Measurements from ENCODE around the gene BTD.

Gene BTD

DNA sequence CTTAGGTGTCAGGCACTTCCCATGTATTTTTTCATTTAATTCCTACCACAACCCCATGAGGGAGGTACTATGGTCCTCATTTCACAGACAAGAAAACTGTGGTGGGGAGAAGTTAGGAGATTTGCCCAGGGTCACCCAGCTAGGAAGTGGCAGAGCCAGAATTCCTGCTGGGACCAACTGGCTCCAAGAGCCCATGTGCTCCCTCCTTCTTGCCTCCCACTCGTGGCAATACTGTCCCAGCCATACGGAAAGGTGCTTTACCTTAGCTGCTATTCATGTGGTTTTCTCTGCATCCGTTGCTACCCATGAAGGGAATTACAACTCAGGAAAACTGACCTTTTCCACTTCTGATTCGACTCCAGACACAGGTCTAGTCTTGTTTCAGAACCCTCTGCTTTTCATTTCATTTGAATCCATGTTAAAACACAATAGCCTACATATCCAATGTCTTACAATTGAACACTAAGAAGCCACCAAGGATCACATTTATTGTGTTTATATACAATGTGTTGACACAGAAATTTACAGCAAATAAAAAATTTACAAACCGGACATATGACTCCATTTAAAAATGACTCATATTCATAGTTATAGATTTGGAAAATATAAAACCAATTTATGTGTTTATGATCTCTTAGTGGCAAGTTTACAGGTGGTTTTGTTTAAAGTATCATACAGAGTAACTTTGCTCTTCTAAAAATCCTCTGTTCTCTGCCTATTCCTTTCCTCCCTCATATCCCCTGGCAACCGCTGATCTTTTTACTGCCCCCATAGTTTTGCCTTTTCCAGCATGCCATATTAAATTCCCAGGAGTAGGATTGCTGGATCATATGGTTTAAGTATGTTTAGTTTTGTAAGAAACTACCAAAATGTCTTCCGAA lies 58.8 kb downstream of the BTD start:
- DNase-seq (ENCODE audit: extremely low read depth, low read depth) = peak; percentile 55
- TF ChIP-seq, protein P1, sequence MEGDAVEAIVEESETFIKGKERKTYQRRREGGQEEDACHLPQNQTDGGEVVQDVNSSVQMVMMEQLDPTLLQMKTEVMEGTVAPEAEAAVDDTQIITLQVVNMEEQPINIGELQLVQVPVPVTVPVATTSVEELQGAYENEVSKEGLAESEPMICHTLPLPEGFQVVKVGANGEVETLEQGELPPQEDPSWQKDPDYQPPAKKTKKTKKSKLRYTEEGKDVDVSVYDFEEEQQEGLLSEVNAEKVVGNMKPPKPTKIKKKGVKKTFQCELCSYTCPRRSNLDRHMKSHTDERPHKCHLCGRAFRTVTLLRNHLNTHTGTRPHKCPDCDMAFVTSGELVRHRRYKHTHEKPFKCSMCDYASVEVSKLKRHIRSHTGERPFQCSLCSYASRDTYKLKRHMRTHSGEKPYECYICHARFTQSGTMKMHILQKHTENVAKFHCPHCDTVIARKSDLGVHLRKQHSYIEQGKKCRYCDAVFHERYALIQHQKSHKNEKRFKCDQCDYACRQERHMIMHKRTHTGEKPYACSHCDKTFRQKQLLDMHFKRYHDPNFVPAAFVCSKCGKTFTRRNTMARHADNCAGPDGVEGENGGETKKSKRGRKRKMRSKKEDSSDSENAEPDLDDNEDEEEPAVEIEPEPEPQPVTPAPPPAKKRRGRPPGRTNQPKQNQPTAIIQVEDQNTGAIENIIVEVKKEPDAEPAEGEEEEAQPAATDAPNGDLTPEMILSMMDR (IDR thresholded peaks at IDR 0.05; ENCODE audit: low read depth, low read length, missing control alignments) = no peak
- H3K4me3 ChIP-seq (replicated peaks; ENCODE audit: low read depth, low read length) = no peak overlapping the region

DNA sequence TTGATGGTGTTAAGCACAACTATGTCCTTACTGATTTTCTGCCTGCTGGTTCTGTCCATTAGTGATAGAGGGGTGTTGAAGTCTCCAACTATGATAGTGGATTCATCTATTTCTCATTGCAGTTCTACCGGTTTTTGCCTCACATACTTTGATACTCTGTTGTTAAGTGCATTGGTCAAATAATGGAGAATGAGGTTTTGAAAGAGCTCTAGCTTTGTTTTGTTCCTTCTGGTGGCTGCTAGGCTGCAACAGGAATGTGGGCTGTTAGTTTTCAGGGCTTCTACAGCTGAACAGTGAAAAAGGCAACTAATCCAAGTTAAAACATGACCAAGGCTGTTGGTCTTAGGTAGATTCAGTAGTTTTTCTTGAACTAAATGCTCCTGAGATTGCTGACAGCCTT lies 62.6 kb downstream of the BTD start:
- TF ChIP-seq, protein P1 (IDR thresholded peaks at IDR 0.05; ENCODE audit: low read depth, low read length, missing control alignments) = no peak
- no peak for DNase-seq (ENCODE audit: extremely low read depth, low read depth)
- H3K4me3 ChIP-seq (replicated peaks; ENCODE audit: low read depth, low read length) = no peak overlapping the region

DNA sequence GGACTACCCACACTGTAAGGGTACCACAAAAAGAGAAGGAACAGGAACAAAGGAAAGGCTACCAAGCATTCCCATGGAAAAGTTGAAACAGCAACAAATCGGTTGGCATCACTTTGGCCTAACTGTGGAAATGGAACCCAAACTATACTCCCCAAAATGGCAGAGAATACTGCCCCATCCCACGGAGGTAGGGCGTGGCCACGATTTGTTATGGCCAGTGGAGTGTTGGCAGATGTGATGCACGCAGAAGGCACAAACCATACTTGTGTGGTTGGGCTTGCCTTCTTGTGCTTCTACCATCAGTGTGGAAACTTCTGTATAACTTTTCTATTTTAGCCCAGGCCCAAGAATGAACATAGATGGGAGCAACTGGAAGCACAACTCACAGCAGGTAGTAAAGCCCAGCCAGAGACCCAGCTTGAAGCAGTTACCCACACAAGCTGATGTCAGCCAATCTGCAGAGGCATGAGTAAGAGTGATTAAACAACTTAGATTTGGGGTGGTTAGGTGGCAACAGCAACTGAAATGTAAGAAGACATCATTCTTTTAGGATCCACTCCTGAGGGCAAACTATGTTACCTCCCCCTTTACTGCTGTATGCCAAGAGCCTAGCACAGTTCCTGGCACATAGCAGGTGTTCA lies 64.1 kb downstream of the BTD start:
- H3K4me3 ChIP-seq (replicated peaks; ENCODE audit: low read depth, low read length) = no peak overlapping the region
- TF ChIP-seq, protein P1 (IDR thresholded peaks at IDR 0.05; ENCODE audit: low read depth, low read length, missing control alignments) = no peak
- no peak for DNase-seq (ENCODE audit: extremely low read depth, low read depth)

DNA sequence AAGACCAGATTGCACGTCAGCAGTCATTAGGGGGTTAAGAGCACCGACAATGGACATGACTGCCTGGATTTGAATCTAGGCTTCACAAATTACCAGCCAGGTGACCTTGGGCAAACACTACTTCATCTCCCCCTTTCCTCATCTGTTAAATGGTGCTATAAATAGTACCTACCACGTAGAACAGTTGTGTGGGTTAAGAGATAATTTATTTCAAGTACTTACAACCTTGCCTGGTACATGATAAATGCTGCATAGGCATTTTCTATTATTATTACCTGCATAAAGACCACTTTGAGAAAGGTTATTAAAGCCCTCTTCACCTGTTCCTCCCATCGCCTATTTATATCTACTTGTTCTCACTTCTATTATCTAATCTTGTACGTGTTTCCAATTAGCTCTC lies 64.7 kb downstream of the BTD start:
- H3K4me3 ChIP-seq (replicated peaks; ENCODE audit: low read depth, low read length) = no peak overlapping the region
- TF ChIP-seq, protein P1 (IDR thresholded peaks at IDR 0.05; ENCODE audit: low read depth, low read length, missing control alignments) = no peak
- DNase-seq (ENCODE audit: extremely low read depth, low read depth) = no peak

DNA sequence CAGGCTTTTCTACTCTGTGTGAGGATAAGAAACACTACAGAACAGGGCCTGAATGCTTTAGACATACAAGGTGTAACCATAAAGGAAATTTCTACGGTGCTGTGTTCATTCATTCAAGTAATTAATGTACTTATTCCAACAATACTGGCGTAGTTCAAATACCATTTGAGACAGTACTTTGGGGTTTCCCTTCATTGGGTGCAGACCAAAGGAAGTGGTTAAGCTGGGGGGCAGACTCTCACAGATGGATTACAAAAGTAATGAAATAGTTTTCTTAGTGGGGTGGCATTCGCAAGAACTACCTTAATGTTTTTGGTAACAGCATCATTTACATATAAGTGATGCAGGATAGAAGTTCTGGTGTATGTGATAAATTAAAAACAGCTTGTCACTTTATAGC lies 65.9 kb downstream of the BTD start:
- TF ChIP-seq, protein P1 (IDR thresholded peaks at IDR 0.05; ENCODE audit: low read depth, low read length, missing control alignments) = no peak
- no peak overlapping the region for H3K4me3 ChIP-seq (replicated peaks; ENCODE audit: low read depth, low read length)
- DNase-seq (ENCODE audit: extremely low read depth, low read depth) = no peak

DNA sequence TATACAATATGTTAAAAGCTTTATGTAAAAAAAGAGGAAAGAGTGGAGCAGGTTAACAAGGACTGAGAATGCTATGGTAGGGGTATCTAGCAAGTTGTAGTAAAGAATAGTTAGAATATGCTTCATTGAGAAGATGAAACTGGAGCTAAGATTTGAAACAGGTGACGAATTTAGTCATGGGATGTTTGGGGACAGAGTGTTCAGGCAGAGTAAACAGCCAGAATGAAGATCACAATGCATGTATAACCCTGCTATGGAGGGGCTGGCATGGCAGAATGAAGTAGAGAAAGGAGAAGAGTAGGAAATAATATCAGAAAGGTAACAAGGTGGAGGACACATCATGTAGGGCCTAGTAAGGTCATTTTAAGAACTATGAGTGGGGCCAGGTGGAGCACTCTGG lies 72.0 kb downstream of the BTD start:
- no peak overlapping the region for H3K4me3 ChIP-seq (replicated peaks; ENCODE audit: low read depth, low read length)
- no peak for DNase-seq (ENCODE audit: extremely low read depth, low read depth)
- TF ChIP-seq, protein P1 (IDR thresholded peaks at IDR 0.05; ENCODE audit: low read depth, low read length, missing control alignments) = no peak

All from HFF-Myc (cell line).